HAP-1 (cell line): ENCODE results near the gene TNFSF18.

ENCODE experiments used
- DNase-seq, 2 experiments: peaks; one replicate each; pipeline ENCODE4 v3.0.0-alpha.2; 2016 to 2020; ENCODE audit warnings: low spot score in 2 of 2
- H3K27me3 ChIP-seq: fragments of 250-450 bp; sonication (Bioruptor Pico); 2 replicates; pipeline ENCODE4 v1.5.1; 2020; ENCODE audit warnings: low read depth, mild to moderate bottlenecking, moderate library complexity
- H3K36me3 ChIP-seq: fragments of 250-450 bp; sonication (Bioruptor Pico); replicated peaks from 2 replicates; pipeline ENCODE4 v1.5.1; 2020; ENCODE audit warnings: mild to moderate bottlenecking
- H3K4me1 ChIP-seq: fragments of 250-450 bp; sonication (Bioruptor Pico); 2 replicates; pipeline ENCODE4 v1.5.1; 2020; ENCODE audit warnings: mild to moderate bottlenecking
- H3K4me3 ChIP-seq: fragments of 250-450 bp; sonication (Bioruptor Pico); 2 replicates; pipeline ENCODE4 v1.5.1; 2020; ENCODE audit warnings: mild to moderate bottlenecking, moderate library complexity
- H3K9me3 ChIP-seq: fragments of 250-450 bp; sonication (Bioruptor Pico); 2 replicates; pipeline ENCODE4 v1.5.1; 2020; ENCODE audit warnings: mild to moderate bottlenecking, moderate library complexity
- in situ Hi-C: fragments of 300-500 bp; cut with MboI; formaldehyde crosslinking; loops from 3 replicates; pipeline ENCODE4 v1.14.3; 2020; ENCODE audit warnings: low sequenced_read_pairs, inconsistent platforms, mixed read lengths

TNFSF18 gene

GRCh38 chr1:173057984-173058383 is 7.2 kb upstream of the TNFSF18 start:
- Histone ChIP-seq H3K27me3 (no peaks in the 10 kb centered on the region), H3K4me1 (no peaks in the 10 kb centered on the region), H3K36me3 (no peaks in the 10 kb centered on the region), H3K4me3 (no peak overlapping the region), H3K9me3 (no peaks in the 10 kb centered on the region)
- in situ Hi-C loops: no loop called here
- no peak for DNase-seq

GRCh38 chr1:173056365-173056764 is 5.6 kb upstream of the TNFSF18 start:
- DNase-seq: no peak
- in situ Hi-C loops: no loop called here

GRCh38 chr1:173052681-173053196 is 2.0 kb upstream of the TNFSF18 start:
- Histone ChIP-seq H3K36me3 (no peaks in the 10 kb centered on the region), H3K27me3 (no peaks in the 10 kb centered on the region), H3K4me1 (no peaks in the 10 kb centered on the region), H3K4me3 (no peak overlapping the region), H3K9me3 (no peaks in the 10 kb centered on the region)
- no peak for DNase-seq
- in situ Hi-C loops: no loop called here

More at GRCh38 chr1:173056365-173056764, 5.6 kb upstream of the TNFSF18 start:
- Histone ChIP-seq H3K4me1 (no peaks in the 10 kb centered on the region), H3K36me3 (no peaks in the 10 kb centered on the region), H3K4me3 (no peak overlapping the region), H3K27me3 (no peaks in the 10 kb centered on the region), H3K9me3 (no peaks in the 10 kb centered on the region)

- no peak for DNase-seq
- H3K4me1 ChIP-seq: no peaks in the 10 kb centered on the region
- in situ Hi-C loops: no loop called here
- no peak overlapping the region for H3K4me3 ChIP-seq
- H3K36me3 ChIP-seq: no peaks in the 10 kb centered on the region
- H3K27me3 ChIP-seq: no peaks in the 10 kb centered on the region
- H3K9me3 ChIP-seq: no peaks in the 10 kb centered on the region
These were observed 1.5 kb downstream of the TNFSF18 start for GRCh38 chr1:173049322-173049633.

GRCh38 chr1:173048621-173049321 is 2.0 kb downstream of the TNFSF18 start:
- Histone ChIP-seq H3K36me3 (no peaks in the 10 kb centered on the region), H3K4me3 (no peak overlapping the region), H3K4me1 (no peaks in the 10 kb centered on the region), H3K27me3 (no peaks in the 10 kb centered on the region), H3K9me3 (no peaks in the 10 kb centered on the region)
- in situ Hi-C loops: no loop called here
- DNase-seq: no peak

- in situ Hi-C loops: no loop called here
These were observed 6.1 kb downstream of the TNFSF18 start for GRCh38 chr1:173044656-173045055.

GRCh38 chr1:173043253-173043652 is 7.5 kb downstream of the TNFSF18 start:
- no peaks in the 10 kb centered on the region for H3K36me3 ChIP-seq
- no peaks in the 10 kb centered on the region for H3K4me1 ChIP-seq
- no peak overlapping the region for H3K4me3 ChIP-seq
- in situ Hi-C loops: no loop called here
- DNase-seq: no peak
- no peaks in the 10 kb centered on the region for H3K9me3 ChIP-seq
- H3K27me3 ChIP-seq: no peaks in the 10 kb centered on the region; the same call in 1 of the 2 replicates

More at GRCh38 chr1:173044656-173045055, 6.1 kb downstream of the TNFSF18 start:
- H3K4me3 ChIP-seq: no peak overlapping the region
- H3K9me3 ChIP-seq: no peaks in the 10 kb centered on the region
- no peak for DNase-seq
- H3K27me3 ChIP-seq: no peaks in the 10 kb centered on the region; the same call in 1 of the 2 replicates
- H3K4me1 ChIP-seq: no peaks in the 10 kb centered on the region
- H3K36me3 ChIP-seq: no peaks in the 10 kb centered on the region

GRCh38 chr1:173042806-173043205 is 7.9 kb downstream of the TNFSF18 start:
- no peak overlapping the region for H3K4me3 ChIP-seq
- in situ Hi-C loops: no loop called here
- no peak for DNase-seq
- no peaks in the 10 kb centered on the region; the same call in 1 of the 2 replicates for H3K27me3 ChIP-seq
- H3K36me3 ChIP-seq: no peaks in the 10 kb centered on the region
- no peaks in the 10 kb centered on the region for H3K9me3 ChIP-seq
- H3K4me1 ChIP-seq: no peaks in the 10 kb centered on the region

GRCh38 chr1:173039626-173040025 is 11.1 kb downstream of the TNFSF18 start:
- no peak for DNase-seq
- in situ Hi-C loops: no loop called here
- Histone ChIP-seq H3K27me3 (no peaks in the 10 kb centered on the region; the same call in 1 of the 2 replicates), H3K9me3 (no peaks in the 10 kb centered on the region), H3K4me1 (no peaks in the 10 kb centered on the region), H3K36me3 (no peaks in the 10 kb centered on the region), H3K4me3 (no peak overlapping the region)

- H3K36me3 ChIP-seq: no peaks in the 10 kb centered on the region
- no peaks in the 10 kb centered on the region; the same call in 1 of the 2 replicates for H3K27me3 ChIP-seq
- no peak for DNase-seq
- H3K4me3 ChIP-seq: no peak overlapping the region
- no peaks in the 10 kb centered on the region for H3K4me1 ChIP-seq
- in situ Hi-C loops: no loop called here
- H3K9me3 ChIP-seq: no peaks in the 10 kb centered on the region
These were observed 11.7 kb downstream of the TNFSF18 start for GRCh38 chr1:173038875-173039554.

GRCh38 chr1:173024543-173024942 is 26.2 kb downstream of the TNFSF18 start:
- H3K27me3 ChIP-seq: no peaks in the 10 kb centered on the region
- H3K4me3 ChIP-seq: no peak overlapping the region
- H3K9me3 ChIP-seq: no peaks in the 10 kb centered on the region
- in situ Hi-C loops: no loop called here
- H3K4me1 ChIP-seq: no peaks in the 10 kb centered on the region
- H3K36me3 ChIP-seq: no peaks in the 10 kb centered on the region
- no peak for DNase-seq

GRCh38 chr1:173023343-173023742 is 27.4 kb downstream of the TNFSF18 start:
- in situ Hi-C loops: no loop called here
- Histone ChIP-seq H3K4me3 (no peak overlapping the region), H3K36me3 (no peaks in the 10 kb centered on the region), H3K4me1 (no peaks in the 10 kb centered on the region), H3K9me3 (no peaks in the 10 kb centered on the region), H3K27me3 (no peaks in the 10 kb centered on the region)
- no peak for DNase-seq

GRCh38 chr1:173020138-173020750 is 30.5 kb downstream of the TNFSF18 start:
- Histone ChIP-seq H3K4me1 (peaks cover 6% of the 10 kb centered on the region), H3K9me3 (no peaks in the 10 kb centered on the region), H3K4me3 (no peak overlapping the region), H3K36me3 (no peaks in the 10 kb centered on the region), H3K27me3 (no peaks in the 10 kb centered on the region)
- DNase-seq: no peak
- in situ Hi-C loops: no loop called here

- no peak for DNase-seq
- Histone ChIP-seq H3K4me1 (peaks cover 6% of the 10 kb centered on the region), H3K4me3 (no peak overlapping the region), H3K27me3 (no peaks in the 10 kb centered on the region), H3K36me3 (no peaks in the 10 kb centered on the region), H3K9me3 (no peaks in the 10 kb centered on the region)
- in situ Hi-C loops: no loop called here
These were observed 32.9 kb downstream of the TNFSF18 start for GRCh38 chr1:173017792-173018191.
